Coronary artery (tissue), 2 donors: ENCODE measurements around the gene C1orf53.
"Not testable (repeated sequence)": the region's sequence is repeated elsewhere in the genome, so short reads cannot be mapped to it uniquely, and the experiment has no call there.

Experiments used
- DNase-seq: peaks from one replicate; pipeline ENCODE4 v3.0.0-alpha.2; 2017; ENCODE audit warnings: low spot score
- H3K27ac ChIP-seq, 2 donors: fragments of 200-600 bp; sonication (generic); one replicate each; pipeline ENCODE4 v1.5.1; 2016 to 2019
- H3K4me3 ChIP-seq: fragments of 200-600 bp; sonication (generic); 2 replicates; pipeline ENCODE4 v1.5.1; 2016; ENCODE audit warnings: mild to moderate bottlenecking, moderate library complexity
- TF ChIP-seq, protein P1 (sequence below): fragments of 200-600 bp; sonication (generic); IDR thresholded peaks from one replicate; pipeline ENCODE4 v1.5.1; 2019; ENCODE audit warnings: antibody characterized with exemption

C1orf53 gene

GRCh38 chr1:197951617-197952175, 49.3 kb downstream of the C1orf53 start:
- TF ChIP-seq, protein P1, sequence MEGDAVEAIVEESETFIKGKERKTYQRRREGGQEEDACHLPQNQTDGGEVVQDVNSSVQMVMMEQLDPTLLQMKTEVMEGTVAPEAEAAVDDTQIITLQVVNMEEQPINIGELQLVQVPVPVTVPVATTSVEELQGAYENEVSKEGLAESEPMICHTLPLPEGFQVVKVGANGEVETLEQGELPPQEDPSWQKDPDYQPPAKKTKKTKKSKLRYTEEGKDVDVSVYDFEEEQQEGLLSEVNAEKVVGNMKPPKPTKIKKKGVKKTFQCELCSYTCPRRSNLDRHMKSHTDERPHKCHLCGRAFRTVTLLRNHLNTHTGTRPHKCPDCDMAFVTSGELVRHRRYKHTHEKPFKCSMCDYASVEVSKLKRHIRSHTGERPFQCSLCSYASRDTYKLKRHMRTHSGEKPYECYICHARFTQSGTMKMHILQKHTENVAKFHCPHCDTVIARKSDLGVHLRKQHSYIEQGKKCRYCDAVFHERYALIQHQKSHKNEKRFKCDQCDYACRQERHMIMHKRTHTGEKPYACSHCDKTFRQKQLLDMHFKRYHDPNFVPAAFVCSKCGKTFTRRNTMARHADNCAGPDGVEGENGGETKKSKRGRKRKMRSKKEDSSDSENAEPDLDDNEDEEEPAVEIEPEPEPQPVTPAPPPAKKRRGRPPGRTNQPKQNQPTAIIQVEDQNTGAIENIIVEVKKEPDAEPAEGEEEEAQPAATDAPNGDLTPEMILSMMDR = no peak
- H3K4me3 ChIP-seq = no peak overlapping the region
- H3K27ac ChIP-seq = no peak overlapping the region
- DNase-seq = no peak

DNA sequence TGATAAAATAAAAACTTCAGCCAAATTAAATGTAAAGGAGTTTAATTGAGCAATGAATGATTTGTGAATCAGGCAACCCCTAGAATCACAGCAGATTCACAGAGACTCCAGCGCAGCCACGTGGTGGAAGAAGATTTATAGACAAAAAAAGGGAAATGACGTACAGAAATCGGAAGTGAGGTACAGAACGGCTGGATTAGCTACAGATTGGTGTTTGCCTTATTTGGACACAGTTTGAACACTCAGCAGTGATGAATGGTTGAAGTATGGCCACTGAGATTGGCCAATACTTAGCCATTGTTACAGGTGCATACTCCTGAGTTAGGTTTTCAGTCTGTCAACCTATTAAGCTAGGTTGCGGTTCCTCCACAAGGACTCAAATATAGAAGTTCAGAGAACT, 51.0 kb downstream of the C1orf53 start:
- H3K27ac ChIP-seq, DNase-seq, H3K4me3 ChIP-seq: not testable (repeated sequence)

GRCh38 chr1:197954718-197955418, 52.4 kb downstream of the C1orf53 start:
- DNase-seq = no peak
- TF ChIP-seq, protein P1 = no peak
- Histone ChIP-seq H3K4me3 (no peak overlapping the region), H3K27ac (no peak overlapping the region)

DNA sequence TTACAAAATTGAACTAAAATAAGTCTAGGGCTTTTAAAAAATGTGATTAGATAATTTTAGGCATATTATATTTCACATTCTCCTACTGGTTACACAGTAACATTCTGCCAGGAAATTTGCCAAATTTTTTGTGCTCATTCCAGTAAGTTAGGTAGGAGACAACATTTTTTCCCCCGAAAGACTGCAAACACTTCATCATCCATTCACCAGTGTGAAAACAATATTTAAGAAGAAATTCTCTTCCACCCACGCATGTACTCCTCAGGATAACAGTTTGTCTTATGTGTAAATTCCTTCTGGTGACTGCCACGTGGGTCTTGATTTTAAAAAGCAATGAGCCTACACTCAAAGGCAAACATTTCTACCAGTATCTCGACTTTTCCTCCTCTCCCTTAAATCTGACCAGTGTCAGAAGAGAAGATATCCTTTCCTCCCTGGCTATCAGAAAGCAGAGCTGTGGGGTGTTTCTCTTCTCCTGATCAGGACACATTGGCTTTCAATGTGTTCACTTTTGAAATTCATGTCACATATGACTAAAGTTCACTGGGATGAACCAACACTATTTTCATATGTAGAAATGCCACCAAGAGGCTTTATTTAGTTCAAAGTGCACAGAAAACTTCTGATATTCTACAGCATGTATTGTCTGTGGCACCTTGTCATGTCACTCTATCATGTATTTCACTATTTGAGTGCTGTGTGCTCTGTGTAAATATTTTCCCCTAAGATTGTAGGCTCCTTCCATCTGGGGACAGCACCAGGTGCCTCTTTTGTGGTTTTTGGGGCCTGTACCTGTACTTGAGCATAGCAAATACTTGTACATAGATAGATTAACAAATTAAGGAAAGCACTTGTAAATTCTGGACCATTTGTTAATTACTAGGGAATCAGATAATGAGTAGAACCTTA, 53.3 kb downstream of the C1orf53 start:
- Histone ChIP-seq H3K4me3 (no peak overlapping the region), H3K27ac (no peak overlapping the region)
- DNase-seq = no peak
- TF ChIP-seq, protein P1 = no peak
